SH-SY5Y (cell line): ENCODE measurements around the gene CLSTN1.

Experiments used
- GATA2 ChIP-seq: IDR thresholded peaks from 2 replicates; pipeline ENCODE4 v1.6.1; 2011; ENCODE audit warnings: mild to moderate bottlenecking, low read depth, low read length
- GATA3 ChIP-seq: IDR thresholded peaks from 2 replicates; pipeline ENCODE4 v1.6.1; 2011; ENCODE audit warnings: low read depth, mild to moderate bottlenecking, low read length, moderate library complexity

DNA sequence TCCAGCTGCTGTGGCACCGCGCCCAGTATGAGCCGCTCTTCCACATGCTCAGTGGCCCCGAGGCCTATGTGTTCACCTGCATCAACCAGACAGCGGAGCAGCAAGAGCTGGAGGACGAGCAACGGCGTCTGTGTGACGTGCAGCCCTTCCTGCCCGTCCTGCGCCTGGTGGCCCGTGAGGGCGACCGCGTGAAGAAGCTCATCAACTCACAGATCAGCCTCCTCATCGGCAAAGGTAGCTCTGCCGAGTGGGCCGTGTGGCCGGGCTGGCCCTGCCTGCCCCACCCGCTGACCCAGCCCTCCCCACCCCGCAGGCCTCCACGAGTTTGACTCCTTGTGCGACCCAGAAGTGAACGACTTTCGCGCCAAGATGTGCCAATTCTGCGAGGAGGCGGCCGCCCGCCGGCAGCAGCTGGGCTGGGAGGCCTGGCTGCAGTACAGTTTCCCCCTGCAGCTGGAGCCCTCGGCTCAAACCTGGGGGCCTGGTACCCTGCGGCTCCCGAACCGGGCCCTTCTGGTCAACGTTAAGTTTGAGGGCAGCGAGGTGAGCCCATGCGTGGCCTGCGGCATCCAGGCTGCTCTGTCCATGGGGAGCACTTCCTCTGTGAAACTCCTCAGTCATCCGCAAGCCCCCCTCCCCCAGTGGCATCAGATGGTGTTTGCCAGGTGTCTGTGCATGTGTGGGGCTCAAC, 108.1 kb downstream of the CLSTN1 start:
- no peak for TF ChIP-seq GATA2
- no peak for TF ChIP-seq GATA3
